Thoracic aorta (tissue), 2 donors: ENCODE data around the gene ATP13A4. TPM values are rescaled to one million over a fixed set of nuclear protein-coding genes. Genes with fewer than 3 reads are reported as not detected.

Experiments
- ATAC-seq: fragments of 150-250 bp; one replicate; pipeline ENCODE4 v1.8.0; 2017; ENCODE audit warnings: low read depth; ENCODE audit not compliant: insufficient number of reproducible peaks, low FRiP score
- DNase-seq: peaks from one replicate; pipeline ENCODE4 v3.0.0-alpha.2; 2020; ENCODE audit warnings: low spot score
- H3K27ac ChIP-seq, 2 donors: fragments of 200-600 bp; sonication (generic); 1 replicate in 1 of 2; 2 replicates in 1 of 2; pipeline ENCODE4 v1.5.1; 2016; ENCODE audit warnings: mild to moderate bottlenecking in 2 of 2, moderate library complexity in 2 of 2
- H3K27me3 ChIP-seq: fragments of 200-600 bp; sonication (generic); replicated peaks from 2 replicates; pipeline ENCODE4 v1.6.0; 2016; ENCODE audit warnings: mild to moderate bottlenecking; ENCODE audit not compliant: insufficient read depth
- H3K36me3 ChIP-seq: fragments of 200-600 bp; sonication (generic); one replicate; pipeline ENCODE4 v1.5.1; 2016
- H3K4me1 ChIP-seq, 2 donors: fragments of 200-600 bp; sonication (generic); 1 replicate in 1 of 2; 2 replicates in 1 of 2; pipeline versions ENCODE4 v1.5.1 to v1.6.0; 2016; ENCODE audit warnings: low read depth in 2 of 2, mild to moderate bottlenecking in 1 of 2; ENCODE audit not compliant: control insufficient read depth in 1 of 2
- H3K4me3 ChIP-seq: fragments of 200-600 bp; sonication (generic); 2 replicates; pipeline ENCODE4 v1.5.1; 2016; ENCODE audit warnings: mild to moderate bottlenecking
- H3K9me3 ChIP-seq: fragments of 200-600 bp; sonication (generic); 2 replicates; pipeline ENCODE4 v1.5.1; 2016
- CTCF ChIP-seq: fragments of 200-600 bp; sonication (generic); IDR thresholded peaks from one replicate; pipeline ENCODE4 v1.5.1; 2019; ENCODE audit warnings: antibody characterized with exemption
- total RNA-seq, 2 donors: library from RNA; depleted of rRNA; stranded (reverse); fragments of >200 nt; gene quantifications; one replicate each; pipeline versions ENCODE4 v1.1.0 to v1.2.3, GENCODE V29; 2016

ATP13A4 gene
- total RNA-seq, 2 donors from 2014 or later = 0.78 TPM; not detected in 1

GRCh38 chr3:193470710-193471109 is 84.0 kb downstream of the ATP13A4 start:
- Histone ChIP-seq H3K27me3 (no peaks in the 10 kb centered on the region), H3K36me3 (no peaks in the 10 kb centered on the region)
- ATAC-seq = no peak

GRCh38 chr3:193465992-193466608 is 88.6 kb downstream of the ATP13A4 start:
- no peak for ATAC-seq
- H3K9me3 ChIP-seq = no peaks in the 10 kb centered on the region
- no peaks in the 10 kb centered on the region for H3K36me3 ChIP-seq
- H3K4me3 ChIP-seq = no peak overlapping the region
- H3K27ac ChIP-seq = no peak overlapping the region
- no peak for DNase-seq
- no peaks in the 10 kb centered on the region for H3K4me1 ChIP-seq
- no peaks in the 10 kb centered on the region for H3K27me3 ChIP-seq
- no peak for TF ChIP-seq CTCF

More at GRCh38 chr3:193470710-193471109, 84.0 kb downstream of the ATP13A4 start:
- no peak overlapping the region for H3K4me3 ChIP-seq
- no peak for TF ChIP-seq CTCF
- no peaks in the 10 kb centered on the region for H3K4me1 ChIP-seq
- no peaks in the 10 kb centered on the region for H3K9me3 ChIP-seq
- no peak overlapping the region for H3K27ac ChIP-seq
- no peak for DNase-seq

GRCh38 chr3:193464889-193465288 is 89.8 kb downstream of the ATP13A4 start:
- H3K4me1 ChIP-seq = no peaks in the 10 kb centered on the region
- no peaks in the 10 kb centered on the region for H3K36me3 ChIP-seq
- no peak overlapping the region for H3K27ac ChIP-seq
- no peaks in the 10 kb centered on the region for H3K9me3 ChIP-seq
- H3K4me3 ChIP-seq = no peak overlapping the region
- DNase-seq (no peak), ATAC-seq (no peak)
- TF ChIP-seq CTCF = no peak
- no peaks in the 10 kb centered on the region for H3K27me3 ChIP-seq

GRCh38 chr3:193457526-193457925 is 97.2 kb downstream of the ATP13A4 start:
- no peaks in the 10 kb centered on the region for H3K9me3 ChIP-seq
- TF ChIP-seq CTCF = no peak
- no peak overlapping the region for H3K4me3 ChIP-seq
- DNase-seq = no peak
- no peaks in the 10 kb centered on the region for H3K4me1 ChIP-seq
- no peak for ATAC-seq
- H3K27me3 ChIP-seq = no peaks in the 10 kb centered on the region
- H3K27ac ChIP-seq = no peak overlapping the region
- no peaks in the 10 kb centered on the region for H3K36me3 ChIP-seq

- Histone ChIP-seq H3K4me3 (no peak overlapping the region), H3K36me3 (no peaks in the 10 kb centered on the region), H3K27ac (no peak overlapping the region), H3K9me3 (no peaks in the 10 kb centered on the region), H3K27me3 (no peaks in the 10 kb centered on the region), H3K4me1 (no peaks in the 10 kb centered on the region)
- DNase-seq (no peak), ATAC-seq (no peak)
- no peak for TF ChIP-seq CTCF
Measured at GRCh38 chr3:193452338-193452737, 102.4 kb downstream of the ATP13A4 start.
